CD4-positive, alpha-beta T cell treated with Interleukin-17A for 4 hours (primary cell): ENCODE results near the gene CYP21A2.
"Not testable (repeated sequence)": the region's sequence is repeated elsewhere in the genome, so short reads cannot be mapped to it uniquely, and the experiment has no call there.

Source experiments
- DNase-seq: peaks from one replicate; pipeline ENCODE4 v3.0.0-alpha.2; 2020; ENCODE audit warnings: mixed read lengths

The CYP21A2 gene

GRCh38 chr6:32037598-32038524, at the start of gene CYP21A2:
TSS of gene CYP21A2 (plus strand) at chr6:32038415. CDS start at chr6:32038423, 8 bp downstream.
- DNase-seq, result not testable (repeated sequence)

GRCh38 chr6:31989363-31989762, 48.9 kb upstream of the CYP21A2 start:
- not testable (repeated sequence) for DNase-seq

GRCh38 chr6:31994421-31994820, 43.8 kb upstream of the CYP21A2 start:
- DNase-seq, result not testable (repeated sequence)

- DNase-seq, result not testable (repeated sequence)
Observed at GRCh38 chr6:31996385-31996784, 41.8 kb upstream of the CYP21A2 start.

- DNase-seq, result not testable (repeated sequence)
Observed at GRCh38 chr6:32002546-32003268, 35.5 kb upstream of the CYP21A2 start.

- not testable (repeated sequence) for DNase-seq
Observed at GRCh38 chr6:32003301-32003700, 34.9 kb upstream of the CYP21A2 start.

GRCh38 chr6:32004393-32004792, 33.8 kb upstream of the CYP21A2 start:
- DNase-seq, result not testable (repeated sequence)

GRCh38 chr6:32004864-32005537, 33.2 kb upstream of the CYP21A2 start:
- DNase-seq, result not testable (repeated sequence)

- DNase-seq, result not testable (repeated sequence)
Observed at GRCh38 chr6:32005538-32005880, 32.7 kb upstream of the CYP21A2 start.

GRCh38 chr6:32005991-32006529, 32.2 kb upstream of the CYP21A2 start:
- not testable (repeated sequence) for DNase-seq

- not testable (repeated sequence) for DNase-seq
Observed at GRCh38 chr6:32007086-32007485, 31.1 kb upstream of the CYP21A2 start.

- DNase-seq, result not testable (repeated sequence)
Observed at GRCh38 chr6:32008037-32008436, 30.2 kb upstream of the CYP21A2 start.

- not testable (repeated sequence) for DNase-seq
Observed at GRCh38 chr6:32008616-32009015, 29.6 kb upstream of the CYP21A2 start.

- not testable (repeated sequence) for DNase-seq
Observed at GRCh38 chr6:32009537-32009936, 28.7 kb upstream of the CYP21A2 start.

- not testable (repeated sequence) for DNase-seq
Observed at GRCh38 chr6:32010856-32011530, 27.2 kb upstream of the CYP21A2 start.

GRCh38 chr6:32012941-32013617, 25.1 kb upstream of the CYP21A2 start:
- not testable (repeated sequence) for DNase-seq

GRCh38 chr6:32013738-32014137, 24.5 kb upstream of the CYP21A2 start:
- not testable (repeated sequence) for DNase-seq

- DNase-seq, result not testable (repeated sequence)
Observed at GRCh38 chr6:32014547-32014946, 23.7 kb upstream of the CYP21A2 start, which contains the start of gene C4B. TSS of gene C4B (plus strand) at chr6:32014795. CDS start at chr6:32014846, 51 bp downstream.

GRCh38 chr6:32022100-32022499, 16.1 kb upstream of the CYP21A2 start:
- not testable (repeated sequence) for DNase-seq

- DNase-seq, result not testable (repeated sequence)
Observed at GRCh38 chr6:32028631-32029030, 9.6 kb upstream of the CYP21A2 start.

- not testable (repeated sequence) for DNase-seq
Observed at GRCh38 chr6:32029553-32029952, 8.7 kb upstream of the CYP21A2 start.
